ENCODE data around the gene GRID2. TPM values are rescaled to one million over a fixed set of nuclear protein-coding genes. Genes with fewer than 3 reads are reported as not detected.

GRID2 gene
- total RNA-seq, 1 donor = not detected

- DNase-seq (ENCODE audit: low read depth) = no peak
- H3K4me3 ChIP-seq (ENCODE audit: low read depth, low read length) = no peak overlapping the region
- TF ChIP-seq CTCF (IDR thresholded peaks at IDR 0.05; ENCODE audit: insufficient read depth, low read depth, low read length) = no peak
Measured at GRCh38 chr4:93561842-93562241, 1258.1 kb downstream of the GRID2 start.

DNA sequence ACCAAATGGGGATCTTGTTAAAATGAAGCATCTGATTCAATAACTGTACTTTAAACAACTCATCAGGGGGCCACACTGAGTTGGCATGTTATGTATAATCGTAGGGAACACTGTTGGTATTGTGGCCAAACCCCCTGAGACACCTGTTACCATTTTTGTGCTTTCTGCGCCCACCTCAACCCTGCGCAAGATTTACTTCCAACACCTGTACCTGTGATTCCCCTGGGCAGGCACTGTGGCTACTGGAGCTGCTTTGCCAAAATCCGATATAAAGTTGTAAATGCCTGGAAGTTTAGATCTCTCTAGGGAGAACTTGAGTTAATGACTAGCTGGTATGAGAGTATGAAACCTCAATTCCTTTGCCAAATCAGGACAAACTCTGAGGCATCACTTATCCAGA lies 1265.0 kb downstream of the GRID2 start:
- no peak overlapping the region for H3K4me3 ChIP-seq (ENCODE audit: low read depth, low read length)
- DNase-seq (ENCODE audit: low read depth) = no peak
- TF ChIP-seq CTCF (IDR thresholded peaks at IDR 0.05; ENCODE audit: insufficient read depth, low read depth, low read length) = no peak

DNA sequence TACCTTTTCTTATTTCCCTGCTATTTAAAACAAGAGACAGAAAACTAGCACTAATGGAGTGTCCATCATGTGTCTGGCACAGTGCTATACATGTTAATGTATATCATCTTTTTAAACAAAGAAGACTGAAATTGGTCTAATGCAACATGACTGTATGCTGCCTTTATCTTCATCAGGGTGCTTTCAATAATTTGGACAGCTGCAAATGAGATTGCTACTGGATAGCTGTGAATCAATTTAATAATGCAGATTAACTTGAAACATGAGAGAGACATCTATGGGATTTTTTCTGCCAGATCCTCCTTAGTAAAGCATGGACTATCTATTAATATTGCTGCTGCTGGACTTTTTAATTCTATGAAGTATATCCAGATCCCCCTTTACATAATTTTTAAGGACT lies 1269.5 kb downstream of the GRID2 start:
- no peak for TF ChIP-seq CTCF (IDR thresholded peaks at IDR 0.05; ENCODE audit: insufficient read depth, low read depth, low read length)
- no peak for DNase-seq (ENCODE audit: low read depth)
- H3K4me3 ChIP-seq (ENCODE audit: low read depth, low read length) = no peak overlapping the region

DNA sequence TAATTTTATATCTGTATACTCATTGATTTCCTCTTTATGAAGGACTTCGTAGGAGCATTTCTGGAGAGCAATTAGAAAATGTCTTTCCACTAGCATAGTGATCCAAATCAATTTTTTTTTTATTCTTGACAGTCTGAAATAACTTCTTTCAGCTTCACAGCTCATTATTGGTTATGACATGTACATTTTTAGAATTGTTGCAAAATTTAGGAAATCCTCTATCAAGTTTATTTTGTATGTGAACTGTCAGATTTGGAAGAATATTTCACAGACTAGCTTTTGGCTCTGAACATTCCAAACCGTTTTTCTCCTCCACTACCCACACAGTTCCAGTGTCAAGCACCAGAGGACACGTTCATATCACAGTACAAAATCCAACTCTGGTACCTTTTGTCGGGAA lies 1275.2 kb downstream of the GRID2 start:
- no peak for DNase-seq (ENCODE audit: low read depth)
- TF ChIP-seq CTCF (IDR thresholded peaks at IDR 0.05; ENCODE audit: insufficient read depth, low read depth, low read length) = no peak
- H3K4me3 ChIP-seq (ENCODE audit: low read depth, low read length) = no peak overlapping the region

- no peak overlapping the region for H3K4me3 ChIP-seq (ENCODE audit: low read depth, low read length)
- TF ChIP-seq CTCF (IDR thresholded peaks at IDR 0.05; ENCODE audit: insufficient read depth, low read depth, low read length) = no peak
- no peak for DNase-seq (ENCODE audit: low read depth)
Measured at GRCh38 chr4:93605163-93605562, 1301.4 kb downstream of the GRID2 start.

DNA sequence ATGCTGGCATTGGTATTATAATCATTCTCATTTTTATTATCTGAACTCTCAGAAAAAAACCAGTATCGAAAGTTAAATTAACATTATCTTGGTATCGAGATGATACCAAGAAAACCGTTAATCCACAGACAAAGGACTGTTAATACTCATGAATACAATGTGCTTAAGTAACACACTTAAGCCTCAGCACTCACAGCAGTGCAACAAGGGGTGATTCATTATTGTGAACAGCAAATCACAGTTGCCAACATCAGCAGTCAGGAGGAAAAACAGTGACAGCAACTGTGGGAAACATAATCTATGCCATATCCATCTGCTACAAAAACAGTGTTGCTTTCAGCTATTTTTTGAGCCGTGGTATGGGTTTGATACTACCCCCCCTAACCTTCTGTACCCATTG lies 1313.8 kb downstream of the GRID2 start:
- TF ChIP-seq CTCF (IDR thresholded peaks at IDR 0.05; ENCODE audit: insufficient read depth, low read depth, low read length) = no peak
- DNase-seq (ENCODE audit: low read depth) = no peak
- no peak overlapping the region for H3K4me3 ChIP-seq (ENCODE audit: low read depth, low read length)

DNA sequence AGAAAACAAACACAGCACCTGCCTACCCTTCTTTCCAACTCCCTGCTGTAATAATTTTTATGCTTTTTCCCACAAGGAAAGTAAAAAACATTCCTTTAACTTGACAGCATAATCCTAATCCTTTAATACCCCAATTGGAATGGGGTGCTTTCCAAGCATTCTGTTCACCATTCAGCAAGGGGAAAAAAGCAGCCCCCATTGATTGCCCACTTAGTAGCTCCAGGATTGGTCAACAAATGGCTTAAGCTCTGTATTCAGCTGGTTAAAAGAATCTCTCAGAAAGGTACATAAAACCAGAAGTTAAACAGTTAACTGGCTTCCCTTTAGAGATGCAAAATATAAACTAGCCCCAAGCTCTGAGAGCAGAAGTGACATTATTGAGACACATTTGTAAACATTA lies 1330.0 kb downstream of the GRID2 start:
- H3K4me3 ChIP-seq (ENCODE audit: low read depth, low read length) = no peak overlapping the region
- no peak for DNase-seq (ENCODE audit: low read depth)
- no peak for TF ChIP-seq CTCF (IDR thresholded peaks at IDR 0.05; ENCODE audit: insufficient read depth, low read depth, low read length)
